ENCODE measurements around the gene SMIM15.
"Not testable (repeated sequence)": the region's sequence is repeated elsewhere in the genome, so short reads cannot be mapped to it uniquely, and the experiment has no call there.

DNA sequence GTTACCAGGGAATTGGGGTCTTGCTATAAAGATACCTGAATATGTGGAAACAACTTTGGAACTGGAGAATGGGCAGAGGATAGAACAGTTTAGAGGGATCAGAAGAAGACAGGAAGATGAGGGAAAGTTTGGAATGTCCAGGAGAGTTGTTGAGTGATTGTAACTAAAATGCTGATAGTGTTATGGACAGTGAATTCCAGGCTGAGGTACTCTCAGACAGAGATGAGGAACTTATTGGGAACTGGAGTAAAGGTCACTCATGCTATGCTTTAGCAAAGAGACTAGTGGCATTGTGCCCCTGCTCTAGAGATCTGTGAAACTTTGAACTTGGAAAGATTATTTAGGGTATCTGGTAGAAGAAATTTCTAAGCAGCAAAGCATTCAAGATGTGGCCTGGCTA lies 25.1 kb upstream of the SMIM15 start:
- not testable (repeated sequence) for TF ChIP-seq EZH2 (IDR thresholded peaks at IDR 0.05; ENCODE audit: borderline replicate concordance, insufficient read depth, low read depth, low read length, poor library complexity, severe bottlenecking)
- TF ChIP-seq, protein P1, sequence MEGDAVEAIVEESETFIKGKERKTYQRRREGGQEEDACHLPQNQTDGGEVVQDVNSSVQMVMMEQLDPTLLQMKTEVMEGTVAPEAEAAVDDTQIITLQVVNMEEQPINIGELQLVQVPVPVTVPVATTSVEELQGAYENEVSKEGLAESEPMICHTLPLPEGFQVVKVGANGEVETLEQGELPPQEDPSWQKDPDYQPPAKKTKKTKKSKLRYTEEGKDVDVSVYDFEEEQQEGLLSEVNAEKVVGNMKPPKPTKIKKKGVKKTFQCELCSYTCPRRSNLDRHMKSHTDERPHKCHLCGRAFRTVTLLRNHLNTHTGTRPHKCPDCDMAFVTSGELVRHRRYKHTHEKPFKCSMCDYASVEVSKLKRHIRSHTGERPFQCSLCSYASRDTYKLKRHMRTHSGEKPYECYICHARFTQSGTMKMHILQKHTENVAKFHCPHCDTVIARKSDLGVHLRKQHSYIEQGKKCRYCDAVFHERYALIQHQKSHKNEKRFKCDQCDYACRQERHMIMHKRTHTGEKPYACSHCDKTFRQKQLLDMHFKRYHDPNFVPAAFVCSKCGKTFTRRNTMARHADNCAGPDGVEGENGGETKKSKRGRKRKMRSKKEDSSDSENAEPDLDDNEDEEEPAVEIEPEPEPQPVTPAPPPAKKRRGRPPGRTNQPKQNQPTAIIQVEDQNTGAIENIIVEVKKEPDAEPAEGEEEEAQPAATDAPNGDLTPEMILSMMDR (IDR thresholded peaks at IDR 0.05), result not testable (repeated sequence)

Measured in B cell (primary cell).